ENCODE data around the gene EPHB1.
"Not testable (repeated sequence)": the region's sequence is repeated elsewhere in the genome, so short reads cannot be mapped to it uniquely, and the experiment has no call there.

Gene EPHB1

DNA sequence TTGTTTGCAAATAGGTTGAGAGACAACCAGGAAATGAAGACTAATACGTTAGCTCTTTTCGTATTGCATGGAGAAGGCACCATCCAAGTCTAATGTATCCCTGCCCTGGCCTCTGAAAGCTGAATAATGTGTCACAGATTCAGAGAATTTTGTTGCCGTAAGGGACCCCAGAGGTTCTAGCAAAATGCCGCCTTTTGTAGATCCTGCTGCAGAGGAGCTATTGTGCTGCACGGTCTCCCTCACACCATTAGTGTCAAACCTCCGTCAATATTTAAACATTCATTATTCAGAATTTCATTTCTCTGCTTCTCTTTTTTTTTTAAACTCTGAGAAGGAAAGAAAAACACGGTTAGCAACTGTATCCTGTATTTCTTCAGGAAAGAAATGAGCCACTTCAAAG is 238.7 kb downstream of the EPHB1 start:
- DNase-seq (ENCODE audit: low read depth, low spot score) = no peak
- in situ Hi-C loops (cut with HindIII; ENCODE audit: low sequenced_read_pairs) = no loop called here
- H3K4me3 ChIP-seq (ENCODE audit: low read depth, low read length) = no peak overlapping the region
- TF ChIP-seq, protein P1, sequence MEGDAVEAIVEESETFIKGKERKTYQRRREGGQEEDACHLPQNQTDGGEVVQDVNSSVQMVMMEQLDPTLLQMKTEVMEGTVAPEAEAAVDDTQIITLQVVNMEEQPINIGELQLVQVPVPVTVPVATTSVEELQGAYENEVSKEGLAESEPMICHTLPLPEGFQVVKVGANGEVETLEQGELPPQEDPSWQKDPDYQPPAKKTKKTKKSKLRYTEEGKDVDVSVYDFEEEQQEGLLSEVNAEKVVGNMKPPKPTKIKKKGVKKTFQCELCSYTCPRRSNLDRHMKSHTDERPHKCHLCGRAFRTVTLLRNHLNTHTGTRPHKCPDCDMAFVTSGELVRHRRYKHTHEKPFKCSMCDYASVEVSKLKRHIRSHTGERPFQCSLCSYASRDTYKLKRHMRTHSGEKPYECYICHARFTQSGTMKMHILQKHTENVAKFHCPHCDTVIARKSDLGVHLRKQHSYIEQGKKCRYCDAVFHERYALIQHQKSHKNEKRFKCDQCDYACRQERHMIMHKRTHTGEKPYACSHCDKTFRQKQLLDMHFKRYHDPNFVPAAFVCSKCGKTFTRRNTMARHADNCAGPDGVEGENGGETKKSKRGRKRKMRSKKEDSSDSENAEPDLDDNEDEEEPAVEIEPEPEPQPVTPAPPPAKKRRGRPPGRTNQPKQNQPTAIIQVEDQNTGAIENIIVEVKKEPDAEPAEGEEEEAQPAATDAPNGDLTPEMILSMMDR (IDR thresholded peaks at IDR 0.05; ENCODE audit: low read depth, low read length) = no peak

DNA sequence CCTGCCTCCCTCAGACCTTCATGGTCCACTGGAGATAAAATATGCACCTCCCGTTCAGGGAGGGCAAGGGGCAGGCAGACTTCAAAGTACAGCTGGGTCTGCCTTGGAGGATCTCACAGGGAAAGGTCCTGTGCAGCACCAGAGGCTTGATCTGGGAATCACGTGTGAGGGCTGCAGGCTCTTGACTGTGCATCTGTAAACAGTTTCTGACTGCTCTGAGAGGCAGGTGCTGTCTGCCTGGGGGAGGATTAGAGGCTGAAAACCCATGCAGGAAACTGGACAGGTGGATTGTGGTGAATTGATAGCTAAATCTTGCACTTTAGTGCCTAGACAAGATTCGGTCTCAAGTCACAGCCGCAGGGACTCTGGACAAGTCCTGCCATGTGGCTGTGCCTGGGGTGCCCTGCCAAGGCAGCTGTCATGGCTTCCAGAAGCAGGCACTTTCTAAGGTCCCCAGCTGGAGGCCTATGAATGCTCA is 239.3 kb downstream of the EPHB1 start:
- DNase-seq (ENCODE audit: low read depth, low spot score) = no peak
- no peak overlapping the region for H3K4me3 ChIP-seq (ENCODE audit: low read depth, low read length)
- in situ Hi-C loops (cut with HindIII; ENCODE audit: low sequenced_read_pairs) = no loop called here
- TF ChIP-seq, protein P1 (IDR thresholded peaks at IDR 0.05; ENCODE audit: low read depth, low read length) = no peak

DNA sequence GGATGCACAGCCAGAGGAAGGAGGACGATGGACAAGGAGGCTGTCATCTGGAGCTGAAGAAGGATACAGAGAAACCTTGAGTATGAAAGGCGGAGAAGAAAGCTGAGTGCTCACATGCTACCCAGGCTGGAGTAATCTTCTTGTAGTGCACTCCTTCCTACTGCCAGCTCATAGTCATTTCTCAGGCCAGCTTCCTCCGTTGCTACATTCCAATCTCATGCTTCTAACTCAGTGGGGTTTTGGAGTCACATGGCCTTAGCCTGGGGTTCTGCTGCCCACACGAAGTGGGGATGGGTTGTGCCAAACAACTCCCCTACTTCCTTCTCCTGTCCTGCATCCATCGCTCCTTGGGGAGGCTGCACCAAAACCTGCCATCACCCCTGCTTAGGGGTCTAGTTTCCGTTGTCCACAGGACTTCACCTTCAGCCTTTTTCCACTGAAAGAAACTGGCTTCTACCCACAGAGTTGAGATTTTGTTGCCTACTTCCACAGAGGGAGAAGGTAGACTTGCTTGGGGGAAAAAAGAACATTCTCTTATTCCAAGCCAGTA is 239.9 kb downstream of the EPHB1 start:
- in situ Hi-C loops (cut with HindIII; ENCODE audit: low sequenced_read_pairs) = no loop called here
- no peak for DNase-seq (ENCODE audit: low read depth, low spot score)
- H3K4me3 ChIP-seq (ENCODE audit: low read depth, low read length) = no peak overlapping the region
- TF ChIP-seq, protein P1 (IDR thresholded peaks at IDR 0.05; ENCODE audit: low read depth, low read length) = no peak

DNA sequence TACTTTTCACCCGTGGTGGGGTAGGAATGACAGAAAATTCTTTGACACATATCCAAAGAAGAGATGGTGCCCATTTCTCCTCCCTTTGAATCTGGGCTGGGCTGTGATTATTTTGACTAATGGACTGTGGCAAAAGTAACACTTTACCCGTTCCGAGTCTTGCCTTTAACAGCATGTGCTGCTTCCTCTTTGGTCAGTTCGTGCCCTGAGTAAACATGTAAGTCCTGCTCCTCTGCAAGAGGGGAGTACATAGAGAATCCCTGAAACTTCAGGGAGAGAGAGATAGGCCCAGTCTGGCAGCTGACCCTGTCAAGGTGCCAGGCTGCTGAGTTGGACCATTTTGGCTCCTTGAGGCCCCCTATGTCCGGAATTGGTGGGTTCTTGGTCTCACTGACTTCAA is 243.1 kb downstream of the EPHB1 start:
- TF ChIP-seq, protein P1 (IDR thresholded peaks at IDR 0.05; ENCODE audit: low read depth, low read length) = no peak
- H3K4me3 ChIP-seq (ENCODE audit: low read depth, low read length) = no peak overlapping the region
- in situ Hi-C loops (cut with HindIII; ENCODE audit: low sequenced_read_pairs) = no loop called here
- no peak for DNase-seq (ENCODE audit: low read depth, low spot score)

DNA sequence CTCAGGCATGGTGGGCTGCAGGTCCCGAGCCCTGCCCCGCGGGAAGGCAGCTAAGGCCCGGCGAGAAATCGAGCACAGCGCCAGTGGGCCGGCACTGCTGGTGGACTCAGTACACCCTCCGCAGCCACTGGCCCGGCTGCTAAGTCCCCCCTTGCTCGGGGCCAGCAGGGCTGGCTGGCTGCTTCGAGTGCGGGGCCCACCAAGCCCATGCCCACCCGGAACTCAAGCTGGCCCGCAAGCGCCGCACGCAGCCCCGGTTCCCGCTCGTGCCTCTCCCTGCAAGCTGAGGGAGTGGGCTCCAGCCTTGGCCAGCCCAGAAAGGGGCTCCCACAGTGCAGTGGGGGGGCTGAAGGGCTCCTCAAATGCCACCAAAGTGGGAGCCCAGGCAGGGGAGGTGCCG is 244.5 kb downstream of the EPHB1 start:
- in situ Hi-C loops (cut with HindIII; ENCODE audit: low sequenced_read_pairs); H3K4me3 ChIP-seq (ENCODE audit: low read depth, low read length); DNase-seq (ENCODE audit: low read depth, low spot score): not testable (repeated sequence)

DNA sequence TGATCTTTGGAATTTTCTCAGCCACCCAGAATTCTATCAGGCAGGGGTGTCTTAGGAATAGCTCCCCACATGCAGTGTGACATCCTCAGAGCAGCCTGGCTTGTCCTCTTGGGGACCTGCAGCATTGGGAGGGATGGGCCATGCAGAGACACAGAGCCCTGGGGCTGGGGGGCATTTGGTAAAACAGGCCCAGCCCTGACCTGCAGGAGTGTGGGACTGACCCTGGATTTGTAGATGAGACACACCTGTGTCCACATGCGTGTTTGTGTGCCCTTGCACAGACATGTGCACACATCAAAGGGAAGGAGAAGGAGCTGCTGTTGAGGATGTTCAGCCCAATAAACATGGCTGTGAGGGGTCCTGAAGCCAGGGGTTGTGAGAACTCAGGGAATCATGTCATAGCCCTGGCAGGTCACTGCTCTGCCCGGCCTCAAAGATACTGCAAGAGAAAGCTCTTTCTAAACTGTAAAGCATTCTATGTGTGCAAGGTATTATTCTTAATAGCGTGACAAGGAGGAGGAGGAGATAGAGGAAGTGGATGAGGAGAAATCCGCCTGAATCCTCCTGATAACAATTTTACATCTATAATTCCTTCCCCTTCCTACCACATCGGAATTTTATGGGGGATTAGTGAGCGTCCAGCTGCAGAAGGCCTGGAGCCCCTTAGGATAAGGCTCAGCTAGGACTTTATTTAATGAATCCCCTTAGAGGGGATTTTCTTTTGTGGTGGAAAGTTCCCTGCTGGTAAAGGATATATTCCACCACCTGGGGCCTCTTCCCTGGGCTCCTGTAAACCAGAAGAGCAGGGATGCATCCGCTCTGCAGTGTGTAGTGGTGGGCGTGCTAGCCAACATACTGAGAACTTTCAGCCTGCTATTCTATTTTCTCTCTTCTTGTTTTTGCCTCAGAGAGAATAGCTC is 245.5 kb downstream of the EPHB1 start:
- in situ Hi-C loops (cut with HindIII; ENCODE audit: low sequenced_read_pairs) = no loop called here
- DNase-seq (ENCODE audit: low read depth, low spot score) = no peak
- H3K4me3 ChIP-seq (ENCODE audit: low read depth, low read length) = no peak overlapping the region
- TF ChIP-seq, protein P1 (IDR thresholded peaks at IDR 0.05; ENCODE audit: low read depth, low read length) = no peak

DNA sequence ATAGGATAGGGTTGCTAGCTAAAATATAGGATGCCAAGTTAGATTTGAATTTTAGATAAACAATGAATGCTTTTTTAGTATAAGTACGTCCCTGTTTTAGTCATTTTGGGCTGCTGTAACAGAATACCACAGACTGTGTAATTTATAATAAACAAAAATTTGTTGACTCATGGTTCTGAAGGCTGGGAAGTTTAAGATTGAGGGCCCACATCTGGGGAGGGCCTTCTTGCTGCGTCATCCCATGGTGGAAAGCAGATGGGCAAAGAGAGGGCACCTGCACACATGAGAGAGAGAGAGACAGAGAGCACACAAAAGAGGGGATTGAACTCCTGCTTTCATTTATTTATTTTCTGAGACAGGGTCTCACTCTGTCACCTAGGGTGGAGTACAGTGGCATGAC is 246.5 kb downstream of the EPHB1 start:
- TF ChIP-seq, protein P1 (IDR thresholded peaks at IDR 0.05; ENCODE audit: low read depth, low read length) = no peak
- in situ Hi-C loops (cut with HindIII; ENCODE audit: low sequenced_read_pairs) = no loop called here
- DNase-seq (ENCODE audit: low read depth, low spot score) = no peak
- no peak overlapping the region for H3K4me3 ChIP-seq (ENCODE audit: low read depth, low read length)

All from astrocyte of the spinal cord (primary cell).